ENCODE measurements around the gene TBC1D2B.

DNA sequence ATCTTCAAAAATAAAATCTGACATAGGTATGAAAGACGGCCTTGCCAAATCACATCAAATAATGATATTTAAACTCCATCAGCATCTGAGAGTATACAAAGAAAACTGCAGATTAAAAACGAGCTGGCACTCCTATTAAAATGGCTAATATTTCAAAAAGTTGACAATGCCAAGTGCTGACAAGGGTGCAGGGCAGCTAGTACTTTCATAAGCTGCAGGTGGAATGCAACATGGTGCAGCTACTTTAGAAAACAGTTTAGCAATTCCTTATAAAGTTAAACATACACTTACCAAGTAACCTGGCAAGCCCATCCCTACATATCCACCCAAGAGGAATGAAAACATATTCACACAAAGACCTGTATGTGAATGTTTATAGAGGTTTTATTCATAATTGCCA is 23.0 kb downstream of the TBC1D2B start:
- no peak for TF ChIP-seq GATA2 (IDR thresholded peaks at IDR 0.05; ENCODE audit: low read depth, low read length)
- no peak for TF ChIP-seq GATA3 (IDR thresholded peaks at IDR 0.05; ENCODE audit: low read depth, low read length)
